ENCODE data around the gene GULP1.

GRCh38 chr2:188269004-188269403 lies 22.7 kb upstream of the GULP1 start:
- TF ChIP-seq CTCF (IDR thresholded peaks at IDR 0.05) (no peak), POLR2A (IDR thresholded peaks at IDR 0.05) (no peak)

All from adrenal gland (tissue), 5 donors.